WTC11 (cell line): ENCODE results near the gene CORO2B. TPM values are rescaled to one million over a fixed set of nuclear protein-coding genes. Genes with fewer than 3 reads are reported as not detected.

ENCODE experiments used
- ATAC-seq: fragments of 200-7000 bp; cut with Tn5 transposase; 2 replicates; pipeline ENCODE4 v1.10.0; 2021; ENCODE audit warnings: mild to moderate bottlenecking, moderate library complexity
- CTCF ChIA-PET: fragments of 300-600 bp; sonication (Branson Sonifier 250); formaldehyde crosslinking; loops from one replicate; lab custom pipeline; 2021; ENCODE audit warnings: antibody characterized with exemption; lab: Charles Lee
- POLR2A ChIA-PET: fragments of 350-600 bp; sonication (Branson Sonifier 250); formaldehyde crosslinking; loops from one replicate; lab custom pipeline; 2021; ENCODE audit warnings: antibody characterized with exemption; lab: Charles Lee
- DNase-seq: peaks from one replicate; pipeline ENCODE4 v3.0.0; 2021; ENCODE audit warnings: low spot score
- H3K27ac Mint-ChIP-seq: 2 replicates; pipeline ENCODE4 v1.8.0; 2021; ENCODE audit warnings: mixed read lengths
- H3K27me3 Mint-ChIP-seq: 2 replicates; pipeline ENCODE4 v1.8.0; 2021; ENCODE audit warnings: low read depth, mild to moderate bottlenecking, moderate library complexity, mixed read lengths
- H3K36me3 Mint-ChIP-seq: 2 replicates; pipeline ENCODE4 v1.8.0; 2021; ENCODE audit warnings: mixed read lengths
- H3K4me1 Mint-ChIP-seq: 2 replicates; pipeline ENCODE4 v1.8.0; 2022; ENCODE audit warnings: mixed read lengths
- H3K4me3 Mint-ChIP-seq: 2 replicates; pipeline ENCODE4 v1.8.0; 2021; ENCODE audit warnings: mild to moderate bottlenecking, moderate library complexity, mixed read lengths
- H3K9me3 Mint-ChIP-seq: 2 replicates; pipeline ENCODE4 v1.8.0; 2021; ENCODE audit warnings: mixed read lengths
- CREM ChIP-seq: sonication (generic); formaldehyde crosslinking; IDR thresholded peaks from 2 replicates; pipeline ENCODE4 v1.8.1; 2022; ENCODE audit warnings: mild to moderate bottlenecking, missing genetic modification reagents, moderate library complexity
- JUN ChIP-seq: sonication (generic); formaldehyde crosslinking; IDR thresholded peaks from 2 replicates; pipeline ENCODE4 v1.8.0; 2023; ENCODE audit warnings: mild to moderate bottlenecking, missing genetic modification reagents
- KAT7 ChIP-seq: sonication (generic); formaldehyde crosslinking; IDR thresholded peaks from 2 replicates; pipeline ENCODE4 v1.8.1; 2023; ENCODE audit warnings: missing genetic modification reagents, mild to moderate bottlenecking, borderline replicate concordance
- MXD4 ChIP-seq: fragments of 250-450 bp; sonication (Bioruptor Pico); IDR thresholded peaks from 2 replicates; pipeline ENCODE4 v1.8.0; 2021; ENCODE audit warnings: mild to moderate bottlenecking, moderate library complexity, borderline replicate concordance
- MYBL2 ChIP-seq: sonication (generic); formaldehyde crosslinking; IDR thresholded peaks from 2 replicates; pipeline ENCODE4 v1.8.1; 2023; ENCODE audit warnings: mild to moderate bottlenecking, moderate library complexity, missing genetic modification reagents
- NR2C2 ChIP-seq: sonication (generic); formaldehyde crosslinking; IDR thresholded peaks from 2 replicates; pipeline ENCODE4 v1.8.0; 2022; ENCODE audit warnings: mild to moderate bottlenecking, missing genetic modification reagents
- SP1 ChIP-seq: sonication (generic); formaldehyde crosslinking; conservative IDR thresholded peaks from 2 replicates; pipeline ENCODE4 v1.8.1; 2022; ENCODE audit warnings: missing genetic modification reagents
- TP53 ChIP-seq: sonication (generic); formaldehyde crosslinking; IDR thresholded peaks from 2 replicates; pipeline ENCODE4 v1.8.1; 2023; ENCODE audit warnings: mild to moderate bottlenecking, missing genetic modification reagents
- ZNF317 ChIP-seq: sonication (generic); formaldehyde crosslinking; IDR thresholded peaks from 2 replicates; pipeline ENCODE4 v1.8.1; 2023; ENCODE audit warnings: low read depth, mild to moderate bottlenecking, moderate library complexity, missing genetic modification reagents, borderline replicate concordance
- total RNA-seq: library from RNA; stranded (reverse); gene quantifications from 3 replicates; pipeline ENCODE4 v1.2.3, GENCODE V29; 2021
- TF ChIP-seq, protein P1 (sequence below): sonication (generic); formaldehyde crosslinking; IDR thresholded peaks from 2 replicates; pipeline ENCODE4 v1.8.0; 2022; ENCODE audit warnings: missing genetic modification reagents
- TF ChIP-seq, protein P2 (sequence below): sonication (generic); formaldehyde crosslinking; IDR thresholded peaks from 2 replicates; pipeline ENCODE4 v1.8.0; 2023; ENCODE audit warnings: missing genetic modification reagents, mild to moderate bottlenecking, borderline replicate concordance
- TF ChIP-seq, protein P3 (sequence below): sonication (generic); formaldehyde crosslinking; IDR thresholded peaks from 2 replicates; pipeline ENCODE4 v1.8.0; 2023; ENCODE audit warnings: mild to moderate bottlenecking, missing genetic modification reagents

CORO2B gene
- total RNA-seq, 1 experiment from 2014 or later: 4.9 TPM

DNA sequence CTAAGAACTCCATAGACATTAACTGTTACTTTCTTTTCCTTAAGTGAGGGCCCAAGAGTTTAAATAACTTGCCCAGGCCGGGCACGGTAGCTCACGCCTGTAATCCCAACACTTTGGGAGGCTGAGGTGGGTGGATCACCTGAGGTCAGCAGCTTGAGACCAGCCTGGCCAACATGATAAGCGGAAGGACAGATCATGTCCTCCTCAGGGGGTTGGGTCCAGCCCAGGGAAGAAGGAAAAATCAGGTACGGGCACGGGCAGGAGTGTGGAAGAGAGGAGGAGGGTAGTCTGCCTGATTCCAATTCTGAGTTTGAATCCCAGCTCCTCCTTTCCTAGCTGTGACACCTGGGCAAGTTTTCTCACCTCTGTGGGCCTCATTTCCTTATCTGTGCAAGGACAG, 123.1 kb downstream of the CORO2B start:
- H3K9me3 Mint-ChIP-seq: peaks cover 4% of the 10 kb centered on the region; the same call in 1 of the 2 replicates
- H3K27me3 Mint-ChIP-seq: peaks cover 4% of the 10 kb centered on the region; the same call in 1 of the 2 replicates
- ChIA-PET POLR2A (interaction anchor here (0.6 to 0.7 kb wide), 2 partner anchors 14 to 199 kb away, joined by 4 to 5 read pairs; no protein-coding TSS in a partner anchor), CTCF (interaction anchor here (2.1 to 2.8 kb wide), 3 partner anchors 28 to 223 kb away, joined by 9 to 24 read pairs (median 16); no protein-coding TSS in a partner anchor)
- no peaks in the 10 kb centered on the region for H3K36me3 Mint-ChIP-seq
- no peak overlapping the region for H3K27ac Mint-ChIP-seq
- DNase-seq (no peak), ATAC-seq (no peak)
- TF ChIP-seq, protein P1, sequence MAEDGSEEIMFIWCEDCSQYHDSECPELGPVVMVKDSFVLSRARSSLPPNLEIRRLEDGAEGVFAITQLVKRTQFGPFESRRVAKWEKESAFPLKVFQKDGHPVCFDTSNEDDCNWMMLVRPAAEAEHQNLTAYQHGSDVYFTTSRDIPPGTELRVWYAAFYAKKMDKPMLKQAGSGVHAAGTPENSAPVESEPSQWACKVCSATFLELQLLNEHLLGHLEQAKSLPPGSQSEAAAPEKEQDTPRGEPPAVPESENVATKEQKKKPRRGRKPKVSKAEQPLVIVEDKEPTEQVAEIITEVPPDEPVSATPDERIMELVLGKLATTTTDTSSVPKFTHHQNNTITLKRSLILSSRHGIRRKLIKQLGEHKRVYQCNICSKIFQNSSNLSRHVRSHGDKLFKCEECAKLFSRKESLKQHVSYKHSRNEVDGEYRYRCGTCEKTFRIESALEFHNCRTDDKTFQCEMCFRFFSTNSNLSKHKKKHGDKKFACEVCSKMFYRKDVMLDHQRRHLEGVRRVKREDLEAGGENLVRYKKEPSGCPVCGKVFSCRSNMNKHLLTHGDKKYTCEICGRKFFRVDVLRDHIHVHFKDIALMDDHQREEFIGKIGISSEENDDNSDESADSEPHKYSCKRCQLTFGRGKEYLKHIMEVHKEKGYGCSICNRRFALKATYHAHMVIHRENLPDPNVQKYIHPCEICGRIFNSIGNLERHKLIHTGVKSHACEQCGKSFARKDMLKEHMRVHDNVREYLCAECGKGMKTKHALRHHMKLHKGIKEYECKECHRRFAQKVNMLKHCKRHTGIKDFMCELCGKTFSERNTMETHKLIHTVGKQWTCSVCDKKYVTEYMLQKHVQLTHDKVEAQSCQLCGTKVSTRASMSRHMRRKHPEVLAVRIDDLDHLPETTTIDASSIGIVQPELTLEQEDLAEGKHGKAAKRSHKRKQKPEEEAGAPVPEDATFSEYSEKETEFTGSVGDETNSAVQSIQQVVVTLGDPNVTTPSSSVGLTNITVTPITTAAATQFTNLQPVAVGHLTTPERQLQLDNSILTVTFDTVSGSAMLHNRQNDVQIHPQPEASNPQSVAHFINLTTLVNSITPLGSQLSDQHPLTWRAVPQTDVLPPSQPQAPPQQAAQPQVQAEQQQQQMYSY (CRISPR knock-in tag): peak; percentile 82
- TF ChIP-seq SP1 (CRISPR knock-in tag): no peak
- H3K4me1 Mint-ChIP-seq: peaks cover 25% of the 10 kb centered on the region
- no peak overlapping the region for H3K4me3 Mint-ChIP-seq

DNA sequence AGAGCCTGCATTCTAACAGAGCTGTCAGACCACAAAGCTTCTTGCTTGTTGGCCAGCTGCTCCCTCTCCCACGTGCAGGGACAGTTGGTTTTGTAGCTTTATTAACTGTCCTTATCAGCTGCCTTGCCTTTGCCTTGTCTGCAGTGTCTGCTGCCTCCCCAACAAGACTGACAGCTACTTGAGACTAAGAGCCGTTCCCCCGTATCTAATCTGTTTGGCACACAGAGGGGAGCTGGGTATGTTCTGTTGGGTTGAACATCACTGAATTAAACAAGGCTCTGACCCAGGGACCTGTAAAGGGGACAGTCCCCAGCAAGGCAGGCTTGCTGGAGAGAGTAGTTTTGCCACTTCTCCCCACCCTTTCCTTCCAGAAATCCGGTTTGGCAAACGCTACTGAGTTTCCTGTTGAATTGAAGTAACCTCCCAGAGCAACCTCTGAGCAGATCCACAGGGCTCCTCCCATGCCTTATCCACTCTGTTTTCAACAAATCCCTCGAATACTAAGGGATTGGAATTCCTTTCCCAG, 125.8 kb downstream of the CORO2B start:
- ATAC-seq (no peak; the same call in 1 of the 2 replicates), DNase-seq (no peak)
- POLR2A ChIA-PET: no interaction called here
- Mint-ChIP-seq H3K27ac (no peak overlapping the region), H3K36me3 (no peaks in the 10 kb centered on the region), H3K4me3 (no peak overlapping the region), H3K4me1 (peaks cover 23% of the 10 kb centered on the region)
- no peak for TF ChIP-seq NR2C2
- no peak for TF ChIP-seq KAT7 (CRISPR knock-in tag)
- no peak for TF ChIP-seq JUN
- TF ChIP-seq, protein P2, sequence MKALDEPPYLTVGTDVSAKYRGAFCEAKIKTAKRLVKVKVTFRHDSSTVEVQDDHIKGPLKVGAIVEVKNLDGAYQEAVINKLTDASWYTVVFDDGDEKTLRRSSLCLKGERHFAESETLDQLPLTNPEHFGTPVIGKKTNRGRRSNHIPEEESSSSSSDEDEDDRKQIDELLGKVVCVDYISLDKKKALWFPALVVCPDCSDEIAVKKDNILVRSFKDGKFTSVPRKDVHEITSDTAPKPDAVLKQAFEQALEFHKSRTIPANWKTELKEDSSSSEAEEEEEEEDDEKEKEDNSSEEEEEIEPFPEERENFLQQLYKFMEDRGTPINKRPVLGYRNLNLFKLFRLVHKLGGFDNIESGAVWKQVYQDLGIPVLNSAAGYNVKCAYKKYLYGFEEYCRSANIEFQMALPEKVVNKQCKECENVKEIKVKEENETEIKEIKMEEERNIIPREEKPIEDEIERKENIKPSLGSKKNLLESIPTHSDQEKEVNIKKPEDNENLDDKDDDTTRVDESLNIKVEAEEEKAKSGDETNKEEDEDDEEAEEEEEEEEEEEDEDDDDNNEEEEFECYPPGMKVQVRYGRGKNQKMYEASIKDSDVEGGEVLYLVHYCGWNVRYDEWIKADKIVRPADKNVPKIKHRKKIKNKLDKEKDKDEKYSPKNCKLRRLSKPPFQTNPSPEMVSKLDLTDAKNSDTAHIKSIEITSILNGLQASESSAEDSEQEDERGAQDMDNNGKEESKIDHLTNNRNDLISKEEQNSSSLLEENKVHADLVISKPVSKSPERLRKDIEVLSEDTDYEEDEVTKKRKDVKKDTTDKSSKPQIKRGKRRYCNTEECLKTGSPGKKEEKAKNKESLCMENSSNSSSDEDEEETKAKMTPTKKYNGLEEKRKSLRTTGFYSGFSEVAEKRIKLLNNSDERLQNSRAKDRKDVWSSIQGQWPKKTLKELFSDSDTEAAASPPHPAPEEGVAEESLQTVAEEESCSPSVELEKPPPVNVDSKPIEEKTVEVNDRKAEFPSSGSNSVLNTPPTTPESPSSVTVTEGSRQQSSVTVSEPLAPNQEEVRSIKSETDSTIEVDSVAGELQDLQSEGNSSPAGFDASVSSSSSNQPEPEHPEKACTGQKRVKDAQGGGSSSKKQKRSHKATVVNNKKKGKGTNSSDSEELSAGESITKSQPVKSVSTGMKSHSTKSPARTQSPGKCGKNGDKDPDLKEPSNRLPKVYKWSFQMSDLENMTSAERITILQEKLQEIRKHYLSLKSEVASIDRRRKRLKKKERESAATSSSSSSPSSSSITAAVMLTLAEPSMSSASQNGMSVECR (CRISPR knock-in tag): no peak
- TF ChIP-seq ZNF317 (CRISPR knock-in tag): no peak
- no peak for TF ChIP-seq MYBL2 (CRISPR knock-in tag)
- no peak for TF ChIP-seq CREM (CRISPR knock-in tag)
- TF ChIP-seq TP53 (CRISPR knock-in tag): no peak
- TF ChIP-seq, protein P3, sequence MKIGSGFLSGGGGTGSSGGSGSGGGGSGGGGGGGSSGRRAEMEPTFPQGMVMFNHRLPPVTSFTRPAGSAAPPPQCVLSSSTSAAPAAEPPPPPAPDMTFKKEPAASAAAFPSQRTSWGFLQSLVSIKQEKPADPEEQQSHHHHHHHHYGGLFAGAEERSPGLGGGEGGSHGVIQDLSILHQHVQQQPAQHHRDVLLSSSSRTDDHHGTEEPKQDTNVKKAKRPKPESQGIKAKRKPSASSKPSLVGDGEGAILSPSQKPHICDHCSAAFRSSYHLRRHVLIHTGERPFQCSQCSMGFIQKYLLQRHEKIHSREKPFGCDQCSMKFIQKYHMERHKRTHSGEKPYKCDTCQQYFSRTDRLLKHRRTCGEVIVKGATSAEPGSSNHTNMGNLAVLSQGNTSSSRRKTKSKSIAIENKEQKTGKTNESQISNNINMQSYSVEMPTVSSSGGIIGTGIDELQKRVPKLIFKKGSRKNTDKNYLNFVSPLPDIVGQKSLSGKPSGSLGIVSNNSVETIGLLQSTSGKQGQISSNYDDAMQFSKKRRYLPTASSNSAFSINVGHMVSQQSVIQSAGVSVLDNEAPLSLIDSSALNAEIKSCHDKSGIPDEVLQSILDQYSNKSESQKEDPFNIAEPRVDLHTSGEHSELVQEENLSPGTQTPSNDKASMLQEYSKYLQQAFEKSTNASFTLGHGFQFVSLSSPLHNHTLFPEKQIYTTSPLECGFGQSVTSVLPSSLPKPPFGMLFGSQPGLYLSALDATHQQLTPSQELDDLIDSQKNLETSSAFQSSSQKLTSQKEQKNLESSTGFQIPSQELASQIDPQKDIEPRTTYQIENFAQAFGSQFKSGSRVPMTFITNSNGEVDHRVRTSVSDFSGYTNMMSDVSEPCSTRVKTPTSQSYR: no peak
- no peak for TF ChIP-seq MXD4 (CRISPR knock-in tag)
- TF ChIP-seq, all 79 proteins: peak for 0
- peaks cover 4% of the 10 kb centered on the region; the same call in 1 of the 2 replicates for H3K27me3 Mint-ChIP-seq
- H3K9me3 Mint-ChIP-seq: no peaks in the 10 kb centered on the region
- CTCF ChIA-PET: interaction anchor here (0.8 to 2.3 kb wide), 5 partner anchors 31 to 221 kb away, joined by 3 to 11 read pairs (median 4); no protein-coding TSS in a partner anchor
